ENCODE data around the gene LAMP2.

DNA sequence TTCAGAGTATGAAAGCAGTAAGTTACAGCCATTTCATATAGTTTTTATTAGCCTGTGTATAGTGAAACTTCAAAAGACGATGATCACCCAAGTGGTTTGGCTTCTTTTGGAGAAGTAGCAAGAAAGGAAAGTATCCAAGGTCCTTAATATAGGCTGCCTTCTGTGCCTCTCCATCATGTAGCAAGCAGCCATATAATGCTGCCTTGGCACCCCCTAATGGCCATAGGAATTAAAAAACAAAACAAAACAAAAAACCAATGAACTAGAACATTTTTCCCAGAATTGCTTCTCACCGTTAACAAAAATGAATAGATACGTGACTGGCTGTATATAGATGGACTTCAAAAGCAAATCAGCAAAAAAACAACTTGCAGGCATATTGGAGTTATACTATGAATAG is 18.9 kb downstream of the LAMP2 start:
- TF ChIP-seq, protein P1, sequence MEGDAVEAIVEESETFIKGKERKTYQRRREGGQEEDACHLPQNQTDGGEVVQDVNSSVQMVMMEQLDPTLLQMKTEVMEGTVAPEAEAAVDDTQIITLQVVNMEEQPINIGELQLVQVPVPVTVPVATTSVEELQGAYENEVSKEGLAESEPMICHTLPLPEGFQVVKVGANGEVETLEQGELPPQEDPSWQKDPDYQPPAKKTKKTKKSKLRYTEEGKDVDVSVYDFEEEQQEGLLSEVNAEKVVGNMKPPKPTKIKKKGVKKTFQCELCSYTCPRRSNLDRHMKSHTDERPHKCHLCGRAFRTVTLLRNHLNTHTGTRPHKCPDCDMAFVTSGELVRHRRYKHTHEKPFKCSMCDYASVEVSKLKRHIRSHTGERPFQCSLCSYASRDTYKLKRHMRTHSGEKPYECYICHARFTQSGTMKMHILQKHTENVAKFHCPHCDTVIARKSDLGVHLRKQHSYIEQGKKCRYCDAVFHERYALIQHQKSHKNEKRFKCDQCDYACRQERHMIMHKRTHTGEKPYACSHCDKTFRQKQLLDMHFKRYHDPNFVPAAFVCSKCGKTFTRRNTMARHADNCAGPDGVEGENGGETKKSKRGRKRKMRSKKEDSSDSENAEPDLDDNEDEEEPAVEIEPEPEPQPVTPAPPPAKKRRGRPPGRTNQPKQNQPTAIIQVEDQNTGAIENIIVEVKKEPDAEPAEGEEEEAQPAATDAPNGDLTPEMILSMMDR (IDR thresholded peaks at IDR 0.05; ENCODE audit: low read length) = peak; percentile 35
- no peak for TF ChIP-seq EZH2 (IDR thresholded peaks at IDR 0.05; ENCODE audit: borderline replicate concordance, low read length)

Measured in OCI-LY1 (cell line).